Renal cortical epithelial cell (primary cell): ENCODE measurements around the gene TCF7L1. TPM values are rescaled to one million over a fixed set of nuclear protein-coding genes. Genes with fewer than 3 reads are reported as not detected.
"Not testable (repeated sequence)": the region's sequence is repeated elsewhere in the genome, so short reads cannot be mapped to it uniquely, and the experiment has no call there.

ENCODE experiments used
- DNase-seq: peaks from one replicate; pipeline ENCODE4 v3.0.0-alpha.2; 2011; ENCODE audit warnings: low read depth
- total RNA-seq: library from RNA; depleted of rRNA; stranded (reverse); fragments of >200 nt; gene quantifications from 2 replicates; pipeline ENCODE4 v1.2.3, GENCODE V29; 2014

Gene TCF7L1
- 0.52 and 1.4 TPM in 2 replicates for total RNA-seq

GRCh38 chr2:85132834-85133637, at the start of gene TCF7L1:
TSS of gene TCF7L1 (plus strand) at chr2:85133392. CDS start at chr2:85133685, 293 bp downstream.
- DNase-seq, result no peak

- no peak for DNase-seq
Measured at GRCh38 chr2:85085563-85085962, 47.6 kb upstream of the TCF7L1 start.

- DNase-seq, result no peak
Measured at GRCh38 chr2:85087541-85087940, 45.7 kb upstream of the TCF7L1 start.

GRCh38 chr2:85088921-85089320, 44.3 kb upstream of the TCF7L1 start:
- DNase-seq, result no peak

- DNase-seq, result no peak
Measured at GRCh38 chr2:85089585-85089984, 43.6 kb upstream of the TCF7L1 start.

- no peak for DNase-seq
Measured at GRCh38 chr2:85091838-85092237, 41.4 kb upstream of the TCF7L1 start.

GRCh38 chr2:85095094-85095493, 38.1 kb upstream of the TCF7L1 start:
- DNase-seq, result no peak

- DNase-seq, result no peak
Measured at GRCh38 chr2:85096616-85097015, 36.6 kb upstream of the TCF7L1 start.

- no peak for DNase-seq
Measured at GRCh38 chr2:85104228-85104627, 29.0 kb upstream of the TCF7L1 start.

GRCh38 chr2:85106489-85107180, 26.6 kb upstream of the TCF7L1 start:
- no peak for DNase-seq

- no peak for DNase-seq
Measured at GRCh38 chr2:85110991-85111560, 22.1 kb upstream of the TCF7L1 start.

- peak; percentile 14 for DNase-seq
Measured at GRCh38 chr2:85111819-85112281, 21.3 kb upstream of the TCF7L1 start.

- no peak for DNase-seq
Measured at GRCh38 chr2:85112906-85113625, 20.1 kb upstream of the TCF7L1 start.

- DNase-seq, result no peak
Measured at GRCh38 chr2:85114586-85115330, 18.4 kb upstream of the TCF7L1 start.

GRCh38 chr2:85116207-85116606, 17.0 kb upstream of the TCF7L1 start:
- no peak for DNase-seq

GRCh38 chr2:85119900-85120299, 13.3 kb upstream of the TCF7L1 start:
- no peak for DNase-seq

GRCh38 chr2:85120363-85120762, 12.8 kb upstream of the TCF7L1 start:
- DNase-seq, result no peak

- DNase-seq, result not testable (repeated sequence)
Measured at GRCh38 chr2:85126462-85126861, 6.7 kb upstream of the TCF7L1 start.

- DNase-seq, result no peak
Measured at GRCh38 chr2:85129861-85130260, 3.3 kb upstream of the TCF7L1 start.

- no peak for DNase-seq
Measured at GRCh38 chr2:85130407-85130806, 2.8 kb upstream of the TCF7L1 start.

- DNase-seq, result peak; percentile 19
Measured at GRCh38 chr2:85131116-85131515, 2.1 kb upstream of the TCF7L1 start.
